Neural cell (in vitro differentiated cells): ENCODE measurements around the gene PRORP.
"Not testable (repeated sequence)": the region's sequence is repeated elsewhere in the genome, so short reads cannot be mapped to it uniquely, and the experiment has no call there.

Source experiments
- EP300 ChIP-seq: fragments of 450-650 bp; conservative IDR thresholded peaks from 2 replicates; pipeline ENCODE4 v1.6.1; 2014; ENCODE audit warnings: antibody characterized with exemption, mild to moderate bottlenecking, moderate library complexity; ENCODE audit not compliant: poor library complexity, severe bottlenecking
- EZH2 ChIP-seq: fragments of 200-600, 300-800 bp; shearing (Covaris generic), sonication (generic); IDR thresholded peaks from 2 replicates; pipeline ENCODE4 v1.6.1; 2014; ENCODE audit warnings: antibody characterized with exemption, low read length, borderline replicate concordance, mild to moderate bottlenecking; ENCODE audit not compliant: insufficient read depth, poor library complexity, severe bottlenecking
- MXI1 ChIP-seq: fragments of 450-650 bp; conservative IDR thresholded peaks from 2 replicates; pipeline ENCODE4 v1.6.1; 2014; ENCODE audit warnings: antibody characterized with exemption, mild to moderate bottlenecking; ENCODE audit not compliant: poor library complexity, severe bottlenecking
- POLR2AphosphoS5 ChIP-seq: IDR thresholded peaks from 2 replicates; pipeline ENCODE4 v1.6.1; 2012
- RAD21 ChIP-seq: fragments of 450-650 bp; conservative IDR thresholded peaks from 2 replicates; pipeline ENCODE4 v1.6.1; 2014; ENCODE audit warnings: antibody characterized with exemption, mild to moderate bottlenecking, moderate library complexity
- SMC3 ChIP-seq: fragments of 450-650 bp; conservative IDR thresholded peaks from 2 replicates; pipeline ENCODE4 v1.6.1; 2014; ENCODE audit warnings: antibody characterized with exemption, mild to moderate bottlenecking, moderate library complexity; ENCODE audit not compliant: poor library complexity
- TAF1 ChIP-seq: IDR thresholded peaks from 2 replicates; pipeline ENCODE4 v1.6.1; 2012; ENCODE audit warnings: low read depth
- TF ChIP-seq, protein P1 (sequence below): fragments of 450-650 bp; IDR thresholded peaks from 2 replicates; pipeline ENCODE4 v1.5.1; 2014; ENCODE audit warnings: antibody characterized with exemption, mild to moderate bottlenecking, moderate library complexity; ENCODE audit not compliant: poor library complexity, severe bottlenecking
- TF ChIP-seq, protein P2 (sequence below): IDR thresholded peaks from 2 replicates; pipeline ENCODE4 v1.6.1; 2012; ENCODE audit warnings: borderline replicate concordance

DNA sequence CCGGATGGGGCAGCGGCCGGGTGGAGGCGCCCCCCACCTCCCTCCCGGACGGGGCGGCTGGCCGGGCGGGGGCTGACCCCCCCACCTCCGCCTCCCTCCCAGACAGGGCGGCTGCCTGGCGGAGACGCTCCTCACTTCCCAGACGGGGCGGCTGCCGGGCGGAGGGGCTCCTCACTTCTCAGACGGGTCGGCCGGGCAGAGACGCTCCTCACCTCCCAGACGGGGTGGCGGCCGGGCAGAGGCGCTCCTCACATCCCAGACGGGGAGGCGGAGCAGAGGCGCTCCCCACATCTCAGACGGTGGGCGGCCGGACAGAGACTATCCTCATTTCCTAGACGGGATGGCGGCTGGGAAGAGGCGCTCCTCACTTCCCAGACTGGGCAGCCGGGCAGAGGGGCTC, 30.2 kb downstream of the PRORP start:
- TF ChIP-seq POLR2AphosphoS5, SMC3, EZH2, MXI1, EP300, RAD21, TAF1: not testable (repeated sequence)
- TF ChIP-seq, protein P1, sequence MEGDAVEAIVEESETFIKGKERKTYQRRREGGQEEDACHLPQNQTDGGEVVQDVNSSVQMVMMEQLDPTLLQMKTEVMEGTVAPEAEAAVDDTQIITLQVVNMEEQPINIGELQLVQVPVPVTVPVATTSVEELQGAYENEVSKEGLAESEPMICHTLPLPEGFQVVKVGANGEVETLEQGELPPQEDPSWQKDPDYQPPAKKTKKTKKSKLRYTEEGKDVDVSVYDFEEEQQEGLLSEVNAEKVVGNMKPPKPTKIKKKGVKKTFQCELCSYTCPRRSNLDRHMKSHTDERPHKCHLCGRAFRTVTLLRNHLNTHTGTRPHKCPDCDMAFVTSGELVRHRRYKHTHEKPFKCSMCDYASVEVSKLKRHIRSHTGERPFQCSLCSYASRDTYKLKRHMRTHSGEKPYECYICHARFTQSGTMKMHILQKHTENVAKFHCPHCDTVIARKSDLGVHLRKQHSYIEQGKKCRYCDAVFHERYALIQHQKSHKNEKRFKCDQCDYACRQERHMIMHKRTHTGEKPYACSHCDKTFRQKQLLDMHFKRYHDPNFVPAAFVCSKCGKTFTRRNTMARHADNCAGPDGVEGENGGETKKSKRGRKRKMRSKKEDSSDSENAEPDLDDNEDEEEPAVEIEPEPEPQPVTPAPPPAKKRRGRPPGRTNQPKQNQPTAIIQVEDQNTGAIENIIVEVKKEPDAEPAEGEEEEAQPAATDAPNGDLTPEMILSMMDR, result not testable (repeated sequence)
- TF ChIP-seq, protein P2, sequence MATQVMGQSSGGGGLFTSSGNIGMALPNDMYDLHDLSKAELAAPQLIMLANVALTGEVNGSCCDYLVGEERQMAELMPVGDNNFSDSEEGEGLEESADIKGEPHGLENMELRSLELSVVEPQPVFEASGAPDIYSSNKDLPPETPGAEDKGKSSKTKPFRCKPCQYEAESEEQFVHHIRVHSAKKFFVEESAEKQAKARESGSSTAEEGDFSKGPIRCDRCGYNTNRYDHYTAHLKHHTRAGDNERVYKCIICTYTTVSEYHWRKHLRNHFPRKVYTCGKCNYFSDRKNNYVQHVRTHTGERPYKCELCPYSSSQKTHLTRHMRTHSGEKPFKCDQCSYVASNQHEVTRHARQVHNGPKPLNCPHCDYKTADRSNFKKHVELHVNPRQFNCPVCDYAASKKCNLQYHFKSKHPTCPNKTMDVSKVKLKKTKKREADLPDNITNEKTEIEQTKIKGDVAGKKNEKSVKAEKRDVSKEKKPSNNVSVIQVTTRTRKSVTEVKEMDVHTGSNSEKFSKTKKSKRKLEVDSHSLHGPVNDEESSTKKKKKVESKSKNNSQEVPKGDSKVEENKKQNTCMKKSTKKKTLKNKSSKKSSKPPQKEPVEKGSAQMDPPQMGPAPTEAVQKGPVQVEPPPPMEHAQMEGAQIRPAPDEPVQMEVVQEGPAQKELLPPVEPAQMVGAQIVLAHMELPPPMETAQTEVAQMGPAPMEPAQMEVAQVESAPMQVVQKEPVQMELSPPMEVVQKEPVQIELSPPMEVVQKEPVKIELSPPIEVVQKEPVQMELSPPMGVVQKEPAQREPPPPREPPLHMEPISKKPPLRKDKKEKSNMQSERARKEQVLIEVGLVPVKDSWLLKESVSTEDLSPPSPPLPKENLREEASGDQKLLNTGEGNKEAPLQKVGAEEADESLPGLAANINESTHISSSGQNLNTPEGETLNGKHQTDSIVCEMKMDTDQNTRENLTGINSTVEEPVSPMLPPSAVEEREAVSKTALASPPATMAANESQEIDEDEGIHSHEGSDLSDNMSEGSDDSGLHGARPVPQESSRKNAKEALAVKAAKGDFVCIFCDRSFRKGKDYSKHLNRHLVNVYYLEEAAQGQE, result not testable (repeated sequence)
